Fibroblast of upper back skin (primary cell): Measurements from ENCODE around the gene IL4R.

Experiments
- DNase-seq: peaks from one replicate; pipeline ENCODE4 v3.0.0-alpha.2; 2013

Gene IL4R

DNA sequence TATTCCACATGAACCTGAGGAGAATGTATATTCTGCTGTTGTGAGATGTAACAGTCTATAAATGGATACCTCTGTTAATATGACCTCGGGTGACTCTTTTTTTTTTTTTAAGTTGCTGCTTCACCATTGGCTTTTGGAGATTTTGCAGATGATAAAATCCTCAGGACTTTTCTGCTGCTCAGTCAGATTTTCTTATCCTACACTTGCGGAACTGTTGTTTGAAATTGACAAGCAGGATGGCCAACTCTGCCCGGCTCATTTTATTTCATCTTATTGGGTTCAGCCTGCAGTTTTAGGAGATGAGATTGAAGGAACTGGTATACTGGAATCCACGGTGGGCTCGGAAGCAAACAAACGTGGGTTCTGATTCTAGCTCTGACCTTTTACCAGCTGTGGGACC lies 19.3 kb downstream of the IL4R start:
- no peak for DNase-seq

DNA sequence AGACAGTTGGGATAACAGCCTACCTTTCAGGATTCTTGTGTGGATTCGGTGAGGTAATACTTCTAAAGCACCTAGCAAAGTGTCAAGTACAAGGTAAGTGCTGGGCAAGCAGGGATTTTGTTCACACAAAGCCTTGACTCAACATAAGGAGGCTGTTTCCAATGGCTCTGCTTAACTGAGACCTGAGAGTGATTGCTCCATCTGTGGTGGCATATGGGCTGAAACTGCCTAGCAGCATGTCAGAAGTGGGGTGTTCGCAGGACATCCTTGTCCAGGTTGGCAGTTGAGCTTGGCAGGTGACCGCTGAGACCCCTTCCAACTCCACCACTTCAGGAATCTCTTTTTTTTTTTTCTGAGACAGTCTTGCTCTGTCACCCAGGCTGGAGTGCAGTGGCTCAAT lies 19.8 kb downstream of the IL4R start:
- DNase-seq: no peak

DNA sequence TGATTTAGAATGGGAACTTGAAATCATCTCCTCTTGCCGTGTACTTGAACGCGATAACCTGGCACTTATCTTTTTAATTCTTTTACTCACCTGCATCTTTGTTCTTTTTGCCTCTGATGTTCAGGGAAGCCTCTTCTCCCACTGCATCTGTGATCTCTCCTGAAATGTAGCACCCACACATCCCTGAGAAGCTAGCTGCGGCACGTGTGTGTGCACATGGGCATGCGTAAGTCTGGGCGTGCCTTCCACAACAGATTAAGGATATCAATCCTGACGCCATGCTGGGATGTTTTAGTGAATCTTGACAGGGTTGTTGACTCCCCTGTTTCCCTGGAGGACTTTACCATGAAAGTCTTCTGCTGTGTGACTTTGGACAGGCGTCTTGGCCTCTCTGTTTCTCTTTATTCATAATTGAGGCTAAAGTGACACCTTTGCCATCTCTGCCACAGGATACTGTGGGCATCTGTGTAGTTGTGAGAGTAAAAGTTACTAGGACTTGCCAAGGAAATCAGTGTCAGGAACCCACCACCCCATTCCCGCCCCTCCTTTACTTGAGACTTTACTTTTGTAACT lies 20.5 kb downstream of the IL4R start:
- no peak for DNase-seq

DNA sequence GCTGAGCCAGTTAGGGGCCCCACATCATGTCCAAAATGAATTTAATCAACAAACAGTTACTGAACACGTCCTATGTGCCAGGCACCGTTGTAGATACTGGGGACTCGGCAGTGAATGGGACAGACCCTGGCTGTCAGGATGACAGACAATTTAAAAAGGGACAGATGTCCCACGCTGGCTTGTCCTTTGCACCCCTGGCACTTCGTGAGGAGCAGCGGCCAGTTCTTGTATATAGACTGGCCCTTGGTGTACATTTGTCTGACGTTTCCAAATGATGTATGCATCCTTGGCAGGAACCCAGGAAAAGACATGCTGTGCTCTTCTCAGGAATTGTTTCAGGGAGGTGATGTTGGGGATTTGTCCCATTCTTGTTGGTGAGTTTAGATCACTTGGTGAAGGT lies 21.1 kb downstream of the IL4R start:
- DNase-seq: peak; percentile 60

DNA sequence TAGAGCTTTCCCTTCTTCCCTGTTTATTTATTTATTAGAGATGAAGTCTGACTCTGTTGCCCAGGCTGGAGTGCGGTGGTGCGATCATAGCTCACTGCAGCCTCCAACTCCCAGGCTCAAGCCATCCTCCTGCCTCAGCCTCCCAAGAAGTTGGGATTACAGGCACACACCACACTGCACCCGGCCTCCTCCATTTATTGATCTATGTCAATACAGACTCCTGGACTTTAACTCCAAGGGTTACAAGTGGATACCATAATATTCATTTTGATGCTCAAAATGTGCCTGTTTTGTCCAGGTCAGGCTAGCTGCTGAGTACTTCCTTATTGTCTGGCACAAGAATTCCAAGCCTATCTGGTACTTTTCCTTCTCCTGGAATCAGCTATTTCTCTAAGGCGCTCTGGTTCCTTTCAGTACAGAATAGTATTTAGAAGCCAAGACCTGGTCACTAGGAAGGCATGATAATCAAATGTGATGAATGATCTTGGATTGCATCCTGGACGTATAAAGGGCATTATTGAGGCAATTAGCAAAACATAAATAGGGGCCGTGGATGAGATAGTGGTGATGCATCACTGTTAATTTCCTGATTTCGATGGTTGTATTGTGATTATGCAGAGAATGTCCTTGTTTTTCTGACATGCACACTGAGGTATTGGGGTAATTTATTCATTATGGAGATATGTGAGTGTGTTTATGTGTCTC lies 21.7 kb downstream of the IL4R start:
- no peak for DNase-seq

DNA sequence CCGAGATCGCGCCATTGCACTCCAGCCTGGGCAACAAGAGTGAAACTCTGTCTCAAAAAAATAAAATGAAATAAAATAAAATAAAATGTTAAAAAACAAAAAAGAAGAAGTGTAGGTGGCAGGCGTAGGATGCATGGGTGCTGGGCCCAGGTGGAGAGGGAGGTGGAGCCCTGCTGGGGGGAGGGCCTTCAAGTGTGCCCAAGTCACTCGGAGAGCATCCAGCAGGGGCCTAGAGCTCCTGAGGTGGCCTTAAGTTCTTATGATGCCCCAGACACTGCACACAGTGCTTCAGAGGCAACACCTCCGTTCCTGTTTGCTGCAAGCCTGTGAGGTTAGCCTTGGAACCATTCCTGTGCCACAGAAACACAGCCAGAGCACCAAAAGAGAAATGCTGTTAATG lies 23.2 kb downstream of the IL4R start:
- DNase-seq: no peak

DNA sequence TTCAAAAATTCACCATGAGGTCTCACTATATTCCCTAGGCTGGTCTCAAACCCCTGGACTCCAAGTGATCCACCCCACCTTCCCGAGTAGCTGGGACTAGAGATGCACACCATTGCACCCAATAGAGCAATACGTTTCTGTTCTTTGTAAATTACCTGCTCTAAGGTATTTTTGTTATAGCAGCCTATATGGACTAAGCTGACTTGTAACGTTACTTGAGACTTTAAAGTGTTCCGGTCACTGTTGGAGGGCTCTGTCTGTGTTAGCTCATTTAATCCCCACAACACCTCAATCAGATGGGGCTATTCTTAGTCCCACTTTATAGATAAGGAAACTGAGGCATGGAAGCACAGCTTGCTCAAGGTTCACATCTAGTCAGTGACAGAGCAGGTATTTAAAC lies 25.4 kb downstream of the IL4R start:
- DNase-seq: no peak

DNA sequence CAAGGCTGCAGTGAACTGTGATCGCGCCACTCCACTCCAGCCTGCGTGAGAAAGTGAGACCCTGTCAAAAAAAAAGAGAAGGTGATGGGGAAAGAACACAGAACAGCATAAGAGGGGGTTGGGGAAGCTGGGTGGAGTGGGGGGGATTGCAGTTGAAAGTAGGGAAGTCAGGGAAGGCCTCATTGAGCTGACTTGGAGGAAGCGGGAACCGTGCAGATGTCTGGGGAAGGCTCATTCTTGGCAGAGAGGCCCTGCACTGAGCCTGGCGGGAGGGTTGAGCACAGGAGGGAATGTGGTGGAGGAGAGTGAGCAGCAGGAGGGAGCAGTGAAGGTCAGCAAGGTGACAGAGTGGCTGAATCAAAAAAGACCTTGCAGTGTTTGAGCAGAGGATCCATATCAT lies 26.9 kb downstream of the IL4R start:
- DNase-seq: no peak

DNA sequence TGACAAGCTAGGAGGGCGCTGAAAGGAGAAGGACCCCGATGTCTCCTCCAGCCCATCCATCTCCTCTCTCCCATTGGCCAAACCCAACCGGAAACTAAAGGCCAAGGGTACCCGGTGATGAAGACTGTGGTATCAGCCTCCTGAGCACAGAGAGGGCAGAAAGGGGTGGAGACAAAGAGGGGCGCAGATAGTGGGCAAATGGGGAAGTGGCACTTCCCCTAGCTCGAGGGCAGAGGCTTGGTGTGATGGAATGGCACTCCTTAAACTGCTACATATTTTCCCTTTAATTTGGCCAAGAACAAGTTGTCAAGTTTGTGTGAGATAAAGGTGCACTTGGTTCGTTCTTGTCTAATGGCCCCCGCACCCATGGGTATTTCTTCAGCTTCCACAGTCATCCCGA lies 27.8 kb downstream of the IL4R start:
- DNase-seq: no peak

DNA sequence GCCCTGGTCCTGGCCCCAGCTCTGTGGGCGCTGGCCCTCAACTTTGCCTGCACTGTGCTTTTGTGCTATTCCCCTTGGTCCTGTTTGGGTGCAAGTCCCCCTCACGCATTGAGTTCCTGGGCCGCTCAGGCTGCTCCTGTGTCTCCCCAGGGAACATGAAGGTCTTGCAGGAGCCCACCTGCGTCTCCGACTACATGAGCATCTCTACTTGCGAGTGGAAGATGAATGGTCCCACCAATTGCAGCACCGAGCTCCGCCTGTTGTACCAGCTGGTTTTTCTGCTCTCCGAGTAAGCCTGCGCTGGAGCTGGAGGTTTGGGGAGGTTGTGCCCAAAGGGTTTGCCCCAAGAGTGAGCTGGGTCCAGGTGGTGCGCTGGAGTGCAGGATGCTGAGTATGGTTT lies 28.2 kb downstream of the IL4R start:
- no peak for DNase-seq

DNA sequence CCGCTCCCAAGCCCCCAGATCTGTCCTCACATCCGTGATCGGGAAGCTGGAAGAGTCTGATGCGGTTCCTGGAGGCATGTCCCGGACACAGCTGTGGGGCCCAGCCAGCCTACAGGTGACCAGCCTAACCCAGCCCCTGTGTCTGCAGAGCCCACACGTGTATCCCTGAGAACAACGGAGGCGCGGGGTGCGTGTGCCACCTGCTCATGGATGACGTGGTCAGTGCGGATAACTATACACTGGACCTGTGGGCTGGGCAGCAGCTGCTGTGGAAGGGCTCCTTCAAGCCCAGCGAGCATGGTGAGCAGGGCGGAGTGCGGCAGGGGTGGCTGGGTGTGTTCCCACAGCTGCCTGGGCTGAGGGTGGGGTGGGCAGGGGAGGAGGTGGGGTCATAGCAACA lies 30.9 kb downstream of the IL4R start:
- no peak for DNase-seq

DNA sequence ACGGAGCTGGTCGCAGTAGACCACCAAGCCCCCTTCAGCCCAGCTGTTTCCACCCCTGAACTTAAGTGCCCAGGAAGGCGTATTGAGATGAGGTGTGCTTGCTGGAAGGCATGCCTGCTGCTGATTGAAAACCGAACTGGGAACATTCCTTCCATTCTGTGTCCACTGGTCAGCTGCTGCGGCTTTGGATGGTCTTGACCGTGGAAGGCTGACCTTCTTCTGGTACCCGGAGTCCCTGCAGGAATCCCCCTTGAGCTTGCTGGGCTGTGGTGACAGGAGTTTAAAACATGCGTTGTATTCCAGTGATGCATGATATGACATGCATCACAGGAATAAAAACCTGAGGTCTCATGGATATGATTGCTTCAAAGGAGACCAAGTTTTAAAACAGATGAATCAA lies 31.4 kb downstream of the IL4R start:
- DNase-seq: no peak

DNA sequence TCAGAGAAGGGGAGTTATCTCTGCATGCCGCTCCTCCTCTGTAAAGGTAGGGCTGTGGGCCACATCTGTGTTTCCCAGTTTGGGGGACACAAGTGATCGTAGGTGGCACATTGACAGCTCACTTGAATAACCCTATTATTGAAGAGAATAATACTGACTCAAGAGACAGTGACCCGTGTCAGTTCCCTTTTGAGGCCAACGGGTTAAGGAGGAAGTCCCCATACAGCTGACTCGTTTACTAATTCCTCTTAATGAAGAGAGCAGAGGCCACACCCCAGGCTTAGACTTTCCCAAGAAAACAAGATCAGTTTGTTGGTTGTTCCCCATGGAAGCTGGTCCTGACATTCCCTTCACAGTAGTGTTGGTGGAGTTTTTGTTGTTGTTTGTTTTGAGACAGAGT lies 33.0 kb downstream of the IL4R start:
- DNase-seq: no peak

DNA sequence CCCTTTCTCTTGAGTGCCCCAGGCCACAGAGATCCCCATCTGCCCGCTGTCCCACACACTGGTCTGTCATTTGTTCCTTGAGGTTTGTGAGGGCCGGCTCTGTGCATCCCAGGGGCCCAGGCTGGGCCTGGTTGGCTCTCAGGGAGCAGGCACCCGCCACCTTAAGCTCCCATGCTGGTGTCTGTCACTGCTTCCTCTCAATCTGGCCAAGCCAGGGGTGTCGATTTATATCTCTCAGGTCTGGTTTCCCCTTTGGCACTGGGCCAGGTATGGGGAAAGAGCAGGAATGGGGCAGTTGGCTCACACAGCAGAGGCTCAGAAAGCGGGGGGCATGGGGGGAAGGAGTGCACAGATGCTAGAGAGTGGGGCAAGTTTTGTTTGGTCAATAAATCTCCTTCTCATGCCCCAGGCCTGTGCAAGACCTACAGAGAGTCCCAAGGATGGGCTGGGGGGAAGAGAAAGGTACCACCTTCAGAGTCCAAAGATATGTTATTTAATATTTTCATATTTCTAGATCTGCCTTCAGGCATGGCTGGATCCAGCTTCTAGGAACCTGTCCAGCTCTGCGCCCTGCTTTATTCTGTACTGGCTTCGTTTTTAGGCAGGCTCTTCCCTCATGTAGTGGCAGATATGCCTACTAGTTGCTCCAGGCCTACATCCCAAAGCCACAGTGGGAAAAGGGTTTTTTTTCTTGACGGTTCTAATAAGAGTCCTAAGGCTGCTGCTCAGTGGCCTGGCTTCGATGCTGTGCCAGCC lies 34.3 kb downstream of the IL4R start:
- no peak for DNase-seq

DNA sequence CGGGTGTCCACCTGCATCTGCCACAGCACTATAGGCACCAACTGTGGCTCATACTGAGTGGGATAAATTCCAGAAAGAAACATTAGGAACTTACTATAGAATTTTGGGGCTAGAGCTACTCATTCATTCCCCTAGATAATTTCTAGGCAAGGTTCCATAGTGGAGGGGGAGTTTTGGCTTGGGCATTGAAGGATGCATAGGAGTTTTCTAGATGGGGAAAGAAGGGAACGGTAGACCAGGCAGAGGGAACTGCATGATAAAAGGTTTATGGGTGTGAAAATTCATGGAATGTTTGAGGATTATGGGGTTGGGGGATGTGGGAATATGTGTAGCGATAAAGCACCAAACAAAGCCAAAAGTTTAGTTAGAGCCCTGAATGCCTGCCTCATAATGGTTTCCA lies 35.5 kb downstream of the IL4R start:
- no peak for DNase-seq

DNA sequence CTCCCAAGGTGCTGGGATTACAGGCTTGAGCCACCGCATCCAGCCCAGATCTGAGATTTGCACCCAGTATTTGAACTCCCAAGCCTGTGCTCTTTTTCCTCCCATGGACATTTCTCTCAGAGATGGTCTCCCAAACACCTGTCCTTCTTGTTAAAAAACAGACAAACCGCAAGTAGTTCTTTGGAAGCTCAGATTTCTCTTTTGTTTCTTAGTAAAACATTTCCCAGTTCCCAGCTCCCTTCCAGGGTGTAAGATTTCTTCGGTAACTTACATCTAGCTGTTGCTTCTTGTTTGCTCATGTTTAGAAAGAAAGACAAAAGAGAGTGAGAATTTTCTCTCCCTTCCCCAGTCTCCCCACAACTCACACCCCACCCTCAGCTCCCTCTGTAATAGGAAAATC lies 36.2 kb downstream of the IL4R start:
- no peak for DNase-seq

DNA sequence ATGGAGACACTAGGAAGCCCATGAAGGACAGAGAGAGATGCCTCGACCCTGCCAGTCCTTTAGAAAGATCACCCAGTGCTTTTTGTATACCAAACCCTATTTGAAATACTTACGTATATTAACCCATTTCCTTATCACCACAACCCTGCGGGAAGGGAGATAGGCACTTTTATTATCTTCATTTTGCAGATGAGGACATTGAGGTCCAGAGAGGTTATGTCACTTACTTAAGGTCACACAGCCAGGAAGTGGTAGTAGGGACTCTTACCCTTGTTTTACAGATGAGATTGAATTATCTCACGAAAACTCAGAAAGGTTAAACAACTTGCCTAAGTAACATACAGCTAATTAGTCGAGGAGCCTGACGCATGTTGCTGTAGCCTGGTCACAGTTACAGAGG lies 38.2 kb downstream of the IL4R start:
- DNase-seq: no peak

DNA sequence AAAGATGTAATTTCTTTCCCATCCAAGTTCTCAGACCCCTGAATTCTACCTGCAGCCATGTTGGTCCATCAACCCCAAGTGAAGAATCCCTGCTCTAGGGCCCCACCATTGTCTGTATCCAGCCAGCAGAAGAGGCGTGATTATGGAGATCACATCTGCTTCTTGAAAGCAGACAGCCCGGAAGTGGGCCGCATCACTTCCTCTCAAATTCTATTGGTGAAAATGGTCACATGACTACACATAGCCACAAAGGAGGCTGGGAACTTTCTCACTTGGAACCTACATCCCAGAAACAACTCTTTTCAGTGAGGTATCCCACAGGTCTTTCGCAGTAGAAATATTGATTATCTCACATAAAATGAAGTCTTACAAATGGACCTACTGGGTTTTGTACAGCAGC lies 40.1 kb downstream of the IL4R start:
- DNase-seq: no peak

DNA sequence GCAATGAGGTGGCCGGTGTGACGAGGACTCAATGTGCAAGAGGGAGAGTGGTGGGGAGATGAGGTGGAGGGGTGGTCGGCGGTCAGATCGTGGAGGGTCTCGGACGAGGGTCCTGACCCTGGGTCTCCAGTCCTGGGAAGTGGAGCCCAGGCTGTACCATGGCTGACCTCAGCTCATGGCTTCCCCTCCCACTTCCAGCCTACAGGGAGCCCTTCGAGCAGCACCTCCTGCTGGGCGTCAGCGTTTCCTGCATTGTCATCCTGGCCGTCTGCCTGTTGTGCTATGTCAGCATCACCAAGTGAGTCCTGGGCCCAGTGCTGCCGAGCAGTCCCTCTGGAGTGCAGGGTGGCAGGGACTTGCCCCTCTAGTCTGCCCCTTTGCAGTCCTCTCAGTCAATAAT lies 41.8 kb downstream of the IL4R start:
- DNase-seq: no peak

DNA sequence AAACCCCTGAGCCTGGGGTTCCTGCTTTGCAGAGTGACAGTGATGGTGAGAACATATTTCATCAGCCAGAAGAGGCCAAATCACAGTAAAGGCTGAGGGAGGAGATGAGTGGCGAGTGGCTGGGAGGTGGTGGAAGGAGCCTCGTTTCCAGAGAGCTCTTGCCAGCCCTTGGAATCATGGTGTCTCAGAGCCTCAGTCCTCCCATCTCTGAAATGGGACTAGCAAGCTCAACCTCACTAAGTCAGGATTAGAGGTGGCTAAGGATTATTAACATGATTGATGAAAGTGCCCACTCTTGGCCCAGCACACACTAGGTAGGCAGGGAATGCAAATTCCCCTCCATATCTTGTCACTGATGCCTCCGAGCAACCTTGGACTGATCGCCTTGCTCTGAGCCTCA lies 43.0 kb downstream of the IL4R start:
- no peak for DNase-seq

DNA sequence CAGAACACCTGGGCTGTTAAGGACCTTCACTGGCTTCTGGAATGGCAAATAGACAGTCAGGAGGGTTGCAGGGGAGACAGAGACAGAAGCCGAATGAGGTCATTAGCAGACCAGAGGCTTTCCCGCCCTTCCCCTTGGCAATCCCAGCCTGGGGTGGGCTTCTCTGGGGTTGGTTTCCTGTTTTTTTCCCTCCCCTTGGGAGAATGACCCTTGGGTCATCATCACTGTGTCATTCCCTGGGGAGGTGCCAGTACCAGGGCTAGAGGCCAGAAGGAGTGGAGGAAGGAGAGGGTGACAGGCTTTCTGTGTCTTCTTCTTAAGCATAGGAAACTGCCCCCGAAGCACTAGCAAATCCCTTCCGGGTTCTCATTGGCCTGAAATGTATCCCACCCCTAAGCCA lies 45.3 kb downstream of the IL4R start:
- no peak for DNase-seq

DNA sequence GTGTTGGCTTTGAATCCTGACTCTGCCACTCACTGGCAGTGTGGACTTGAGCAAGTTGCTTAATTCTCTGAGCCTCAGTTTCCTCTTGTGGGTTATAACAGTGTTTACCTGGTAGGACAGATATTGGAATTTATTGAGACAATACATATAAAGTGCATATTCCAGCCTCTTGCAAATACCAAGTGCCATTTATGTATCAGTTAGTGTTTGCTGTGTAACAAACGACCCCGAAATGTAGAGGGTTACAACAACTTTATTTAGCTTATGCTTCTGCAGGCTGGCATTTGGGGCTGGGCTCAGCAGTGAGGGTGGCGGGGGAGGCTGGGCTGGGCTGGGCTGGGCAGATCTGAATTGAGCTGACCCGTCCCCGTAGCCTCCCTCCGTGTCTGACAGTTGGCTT lies 45.8 kb downstream of the IL4R start:
- DNase-seq: no peak

DNA sequence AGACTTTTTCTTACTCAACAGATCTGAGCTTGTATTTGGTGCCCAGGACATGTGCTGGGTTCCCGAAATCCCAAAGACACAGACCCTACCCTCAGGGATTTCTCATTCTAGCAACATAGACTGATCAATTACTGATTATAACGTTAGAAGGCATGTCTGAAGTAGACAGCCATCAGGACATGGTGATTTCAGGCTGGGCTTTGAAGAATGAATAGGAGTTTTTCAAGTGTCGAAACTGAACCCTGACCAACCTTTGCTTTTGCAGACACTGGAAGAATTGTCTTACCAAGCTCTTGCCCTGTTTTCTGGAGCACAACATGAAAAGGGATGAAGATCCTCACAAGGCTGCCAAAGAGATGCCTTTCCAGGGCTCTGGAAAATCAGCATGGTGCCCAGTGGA lies 48.2 kb downstream of the IL4R start:
- DNase-seq: no peak

DNA sequence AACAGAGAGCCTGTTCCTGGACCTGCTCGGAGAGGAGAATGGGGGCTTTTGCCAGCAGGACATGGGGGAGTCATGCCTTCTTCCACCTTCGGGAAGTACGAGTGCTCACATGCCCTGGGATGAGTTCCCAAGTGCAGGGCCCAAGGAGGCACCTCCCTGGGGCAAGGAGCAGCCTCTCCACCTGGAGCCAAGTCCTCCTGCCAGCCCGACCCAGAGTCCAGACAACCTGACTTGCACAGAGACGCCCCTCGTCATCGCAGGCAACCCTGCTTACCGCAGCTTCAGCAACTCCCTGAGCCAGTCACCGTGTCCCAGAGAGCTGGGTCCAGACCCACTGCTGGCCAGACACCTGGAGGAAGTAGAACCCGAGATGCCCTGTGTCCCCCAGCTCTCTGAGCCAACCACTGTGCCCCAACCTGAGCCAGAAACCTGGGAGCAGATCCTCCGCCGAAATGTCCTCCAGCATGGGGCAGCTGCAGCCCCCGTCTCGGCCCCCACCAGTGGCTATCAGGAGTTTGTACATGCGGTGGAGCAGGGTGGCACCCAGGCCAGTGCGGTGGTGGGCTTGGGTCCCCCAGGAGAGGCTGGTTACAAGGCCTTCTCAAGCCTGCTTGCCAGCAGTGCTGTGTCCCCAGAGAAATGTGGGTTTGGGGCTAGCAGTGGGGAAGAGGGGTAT lies 48.9 kb downstream of the IL4R start:
- DNase-seq: no peak
